ENCODE data around the gene HTT. TPM values are rescaled to one million over a fixed set of nuclear protein-coding genes. Genes with fewer than 3 reads are reported as not detected.

The HTT gene
- total RNA-seq, 1 donor from 2014 or later, result 49.8 TPM

DNA sequence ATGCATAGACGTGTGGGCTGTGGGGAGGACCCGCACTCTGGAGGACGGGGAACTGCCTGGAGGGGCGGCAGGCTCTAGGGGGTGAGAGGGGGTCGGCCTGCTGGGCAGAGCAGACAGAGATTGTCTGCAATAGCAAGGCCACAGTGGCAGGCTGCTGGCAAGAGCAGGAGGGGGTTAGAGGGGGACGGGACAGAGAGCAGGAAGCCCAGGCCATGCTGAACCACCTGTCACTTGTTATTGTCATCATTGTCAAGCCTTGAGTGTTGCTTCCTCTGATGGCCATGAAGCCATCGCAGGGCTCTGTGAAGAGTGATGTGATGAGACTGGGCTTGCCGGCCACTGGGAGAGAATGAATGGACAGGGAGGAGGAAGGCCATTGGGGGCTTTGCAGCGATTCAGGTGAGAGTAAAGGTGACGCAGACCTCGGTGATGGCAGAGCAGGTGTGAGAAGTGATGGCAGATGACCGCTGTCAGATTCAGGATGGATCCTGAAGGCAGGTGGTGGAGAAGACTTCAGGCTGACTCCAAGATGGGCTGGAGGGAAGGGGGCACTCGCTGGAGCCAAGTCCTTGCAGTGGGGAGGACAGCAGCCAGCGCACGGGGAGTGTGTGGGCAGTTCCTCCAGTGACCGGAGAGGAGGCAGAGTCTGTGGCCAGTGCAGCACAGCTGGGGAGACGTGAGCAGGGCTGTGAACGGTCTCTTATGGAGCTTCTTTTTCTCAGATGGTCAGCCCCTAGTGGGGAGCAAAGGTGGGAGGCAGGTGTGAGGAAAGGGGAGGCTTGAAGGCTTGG lies 43.7 kb upstream of the HTT start:
- TF ChIP-seq, protein P1, sequence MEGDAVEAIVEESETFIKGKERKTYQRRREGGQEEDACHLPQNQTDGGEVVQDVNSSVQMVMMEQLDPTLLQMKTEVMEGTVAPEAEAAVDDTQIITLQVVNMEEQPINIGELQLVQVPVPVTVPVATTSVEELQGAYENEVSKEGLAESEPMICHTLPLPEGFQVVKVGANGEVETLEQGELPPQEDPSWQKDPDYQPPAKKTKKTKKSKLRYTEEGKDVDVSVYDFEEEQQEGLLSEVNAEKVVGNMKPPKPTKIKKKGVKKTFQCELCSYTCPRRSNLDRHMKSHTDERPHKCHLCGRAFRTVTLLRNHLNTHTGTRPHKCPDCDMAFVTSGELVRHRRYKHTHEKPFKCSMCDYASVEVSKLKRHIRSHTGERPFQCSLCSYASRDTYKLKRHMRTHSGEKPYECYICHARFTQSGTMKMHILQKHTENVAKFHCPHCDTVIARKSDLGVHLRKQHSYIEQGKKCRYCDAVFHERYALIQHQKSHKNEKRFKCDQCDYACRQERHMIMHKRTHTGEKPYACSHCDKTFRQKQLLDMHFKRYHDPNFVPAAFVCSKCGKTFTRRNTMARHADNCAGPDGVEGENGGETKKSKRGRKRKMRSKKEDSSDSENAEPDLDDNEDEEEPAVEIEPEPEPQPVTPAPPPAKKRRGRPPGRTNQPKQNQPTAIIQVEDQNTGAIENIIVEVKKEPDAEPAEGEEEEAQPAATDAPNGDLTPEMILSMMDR (IDR thresholded peaks at IDR 0.05), result no peak
- no peak for TF ChIP-seq POLR2AphosphoS5 (IDR thresholded peaks at IDR 0.05; ENCODE audit: insufficient read depth in 1 of 2, low read depth in 1 of 2)
- TF ChIP-seq POLR2A (IDR thresholded peaks at IDR 0.05), result no peak
- H3K27me3 ChIP-seq, result no peaks in the 10 kb centered on the region
- H3K27ac ChIP-seq, result no peak overlapping the region
- no peaks in the 10 kb centered on the region for H3K9me3 ChIP-seq
- H3K36me3 ChIP-seq, result no peaks in the 10 kb centered on the region
- no peaks in the 10 kb centered on the region for H3K4me1 ChIP-seq
- DNase-seq (ENCODE audit: extremely low spot score in 2 of 2), result no peak
- intact Hi-C loops (cut with DNase I), result no loop called here
- no peak overlapping the region for H3K4me3 ChIP-seq

- H3K4me3 ChIP-seq, result no peak overlapping the region
- no peaks in the 10 kb centered on the region for H3K36me3 ChIP-seq
- no peaks in the 10 kb centered on the region for H3K27me3 ChIP-seq
- no peak overlapping the region for H3K27ac ChIP-seq
- TF ChIP-seq POLR2AphosphoS5 (IDR thresholded peaks at IDR 0.05; ENCODE audit: insufficient read depth in 1 of 2, low read depth in 1 of 2) (no peak), POLR2A (IDR thresholded peaks at IDR 0.05) (no peak)
- TF ChIP-seq, protein P1 (IDR thresholded peaks at IDR 0.05), result no peak
- H3K4me1 ChIP-seq, result no peaks in the 10 kb centered on the region
- no peak for DNase-seq (ENCODE audit: extremely low spot score in 2 of 2)
- intact Hi-C loops (cut with DNase I), result no loop called here
- no peaks in the 10 kb centered on the region for H3K9me3 ChIP-seq
Observed at GRCh38 chr4:3031357-3032082, 43.0 kb upstream of the HTT start.

DNA sequence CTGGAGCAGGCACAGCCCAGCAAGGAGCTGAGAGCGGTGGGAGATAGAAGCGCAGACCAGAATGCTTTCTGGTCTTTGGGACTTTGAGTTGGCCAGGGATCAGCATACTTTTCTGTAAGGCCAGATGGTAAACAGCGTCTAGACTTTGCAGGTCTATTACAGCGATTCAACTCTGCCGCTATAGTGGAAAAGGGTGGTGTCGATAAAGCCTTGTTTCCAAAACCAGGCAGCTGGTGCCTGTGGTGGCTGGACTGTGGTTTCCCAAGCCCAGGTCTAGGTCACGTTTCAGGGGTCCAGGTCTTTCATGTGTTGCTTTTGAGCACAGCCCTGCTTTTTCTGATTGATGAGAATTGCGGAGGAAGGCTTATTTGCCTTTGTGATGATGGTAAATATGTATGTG lies 40.2 kb upstream of the HTT start:
- Histone ChIP-seq H3K36me3 (no peaks in the 10 kb centered on the region), H3K27me3 (no peaks in the 10 kb centered on the region), H3K4me1 (peaks cover 14% of the 10 kb centered on the region), H3K9me3 (no peaks in the 10 kb centered on the region), H3K4me3 (no peak overlapping the region), H3K27ac (no peak overlapping the region)
- no peak for DNase-seq (ENCODE audit: extremely low spot score in 2 of 2)
- intact Hi-C loops (cut with DNase I), result no loop called here
- no peak for TF ChIP-seq POLR2A (IDR thresholded peaks at IDR 0.05)
- TF ChIP-seq, protein P1 (IDR thresholded peaks at IDR 0.05), result no peak
- no peak for TF ChIP-seq POLR2AphosphoS5 (IDR thresholded peaks at IDR 0.05; ENCODE audit: insufficient read depth in 1 of 2, low read depth in 1 of 2)

DNA sequence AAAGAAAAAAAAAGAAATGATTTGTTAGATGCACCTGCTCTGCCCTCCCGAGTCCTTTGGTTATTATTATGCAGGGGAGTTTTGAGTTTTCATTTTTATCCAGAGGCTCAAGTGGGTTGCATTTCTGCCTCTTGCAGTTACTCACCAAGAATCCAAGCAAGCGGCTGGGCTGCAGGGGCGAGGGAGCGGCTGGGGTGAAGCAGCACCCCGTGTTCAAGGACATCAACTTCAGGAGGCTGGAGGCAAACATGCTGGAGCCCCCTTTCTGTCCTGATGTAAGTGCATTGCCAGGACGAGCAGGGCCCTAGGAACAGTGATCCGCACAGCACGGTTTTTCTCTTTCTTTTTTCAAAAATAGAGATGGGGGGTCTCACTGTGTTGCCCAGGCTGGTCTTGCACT lies 39.2 kb upstream of the HTT start:
- H3K4me3 ChIP-seq, result no peak overlapping the region
- H3K36me3 ChIP-seq, result no peaks in the 10 kb centered on the region
- no peak overlapping the region for H3K27ac ChIP-seq
- no peak for DNase-seq (ENCODE audit: extremely low spot score in 2 of 2)
- H3K4me1 ChIP-seq, result peaks cover 14% of the 10 kb centered on the region
- H3K27me3 ChIP-seq, result no peaks in the 10 kb centered on the region
- TF ChIP-seq POLR2A (IDR thresholded peaks at IDR 0.05), result no peak
- no peak for TF ChIP-seq POLR2AphosphoS5 (IDR thresholded peaks at IDR 0.05; ENCODE audit: insufficient read depth in 1 of 2, low read depth in 1 of 2)
- TF ChIP-seq, protein P1 (IDR thresholded peaks at IDR 0.05), result no peak
- intact Hi-C loops (cut with DNase I), result no loop called here
- H3K9me3 ChIP-seq, result no peaks in the 10 kb centered on the region

DNA sequence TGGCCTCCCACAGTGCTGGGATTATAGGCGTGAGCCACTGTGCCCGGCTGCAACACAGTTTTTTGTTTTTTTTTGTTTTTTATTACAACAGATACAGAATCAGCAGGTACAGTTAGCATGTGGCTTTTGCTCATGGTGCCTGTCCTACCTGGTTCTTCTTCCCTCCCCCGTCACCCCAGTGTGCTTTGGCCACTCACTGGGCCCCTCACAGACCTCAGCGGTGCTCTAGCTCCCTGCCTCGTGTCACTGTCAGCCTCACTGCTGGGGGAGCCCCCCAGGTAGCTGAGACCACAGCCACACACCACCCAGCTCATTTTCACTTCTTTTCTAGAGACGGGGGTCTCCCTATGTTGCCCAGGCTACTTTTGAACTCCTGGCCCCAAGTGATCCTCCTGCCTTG lies 38.8 kb upstream of the HTT start:
- no peak for DNase-seq (ENCODE audit: extremely low spot score in 2 of 2)
- Histone ChIP-seq H3K27me3 (no peaks in the 10 kb centered on the region), H3K4me1 (peaks cover 14% of the 10 kb centered on the region), H3K4me3 (no peak overlapping the region), H3K27ac (no peak overlapping the region), H3K36me3 (no peaks in the 10 kb centered on the region), H3K9me3 (no peaks in the 10 kb centered on the region)
- intact Hi-C loops (cut with DNase I), result no loop called here
- TF ChIP-seq, protein P1 (IDR thresholded peaks at IDR 0.05), result no peak
- TF ChIP-seq POLR2A (IDR thresholded peaks at IDR 0.05), result no peak
- TF ChIP-seq POLR2AphosphoS5 (IDR thresholded peaks at IDR 0.05; ENCODE audit: insufficient read depth in 1 of 2, low read depth in 1 of 2), result no peak
